Lower lobe of right lung (tissue), 2 donors: ENCODE results near the gene OSBPL8. TPM values are rescaled to one million over a fixed set of nuclear protein-coding genes. Genes with fewer than 3 reads are reported as not detected.

Experiments
- ATAC-seq, 2 donors: fragments of 200-7000 bp; cut with Tn5 transposase; one replicate each; pipeline ENCODE4 v1.9.1; 2020 to 2022; ENCODE audit warnings: mild to moderate bottlenecking in 2 of 2, moderate library complexity in 2 of 2
- DNase-seq: peaks from one replicate; pipeline ENCODE4 v3.0.0-alpha.2; 2020
- H3K27ac ChIP-seq: fragments of 200-600 bp; one replicate; pipeline ENCODE4 v1.8.0; 2022
- H3K27me3 ChIP-seq: fragments of 200-600 bp; one replicate; pipeline ENCODE4 v1.8.0; 2022; ENCODE audit warnings: low read depth
- H3K36me3 ChIP-seq: fragments of 200-600 bp; one replicate; pipeline ENCODE4 v1.8.0; 2022; ENCODE audit warnings: mild to moderate bottlenecking
- H3K4me1 ChIP-seq: fragments of 200-600 bp; one replicate; pipeline ENCODE4 v1.8.0; 2022
- H3K4me3 ChIP-seq: fragments of 200-600 bp; one replicate; pipeline ENCODE4 v1.8.0; 2022; ENCODE audit warnings: mild to moderate bottlenecking
- H3K9me3 ChIP-seq: fragments of 200-600 bp; one replicate; pipeline ENCODE4 v1.8.0; 2022
- CTCF ChIP-seq: fragments of 200-600 bp; IDR thresholded peaks from one replicate; pipeline ENCODE4 v1.8.0; 2022; ENCODE audit warnings: antibody characterized with exemption, mild to moderate bottlenecking
- intact Hi-C: fragments of 100-400 bp; cut with DNase I; formaldehyde crosslinking; loops from one replicate; pipeline ENCODE4 v1.11.0; 2022
- total RNA-seq: library from RNA; stranded (reverse); fragmentation: NEBNext Ultra II Directional; extraction: Animal tissue kit (Norgen Biotek cat#: 25700); gene quantifications from one replicate; pipeline ENCODE4 v1.2.1, GENCODE V29; 2021
- donor health status: DM: no; HTN: yes; CAD: no; lungs with severe emphysema.

Gene OSBPL8
- total RNA-seq, 1 donor from 2014 or later: 82.7 TPM

- no peak for TF ChIP-seq CTCF
- Histone ChIP-seq H3K4me1 (peaks cover 7% of the 10 kb centered on the region), H3K27ac (no peak overlapping the region), H3K9me3 (no peaks in the 10 kb centered on the region), H3K36me3 (no peaks in the 10 kb centered on the region), H3K4me3 (no peak overlapping the region), H3K27me3 (no peaks in the 10 kb centered on the region)
- intact Hi-C loops: no loop called here
- DNase-seq: no peak
- no peak for ATAC-seq
Measured at GRCh38 chr12:76464631-76465166, 94.9 kb downstream of the OSBPL8 start.

- ATAC-seq: no peak
- H3K9me3 ChIP-seq: no peaks in the 10 kb centered on the region
- H3K27ac ChIP-seq: no peak overlapping the region
- no peaks in the 10 kb centered on the region for H3K27me3 ChIP-seq
- intact Hi-C loops: no loop called here
- no peaks in the 10 kb centered on the region for H3K36me3 ChIP-seq
- DNase-seq: no peak
- H3K4me3 ChIP-seq: no peak overlapping the region
- peaks cover 7% of the 10 kb centered on the region for H3K4me1 ChIP-seq
- no peak for TF ChIP-seq CTCF
Measured at GRCh38 chr12:76462668-76463224, 96.8 kb downstream of the OSBPL8 start.

GRCh38 chr12:76460807-76461206 lies 98.8 kb downstream of the OSBPL8 start:
- no peak for ATAC-seq
- no peak for DNase-seq
- Histone ChIP-seq H3K9me3 (no peaks in the 10 kb centered on the region), H3K27ac (no peak overlapping the region), H3K4me3 (no peak overlapping the region), H3K4me1 (peaks cover 7% of the 10 kb centered on the region), H3K27me3 (no peaks in the 10 kb centered on the region), H3K36me3 (no peaks in the 10 kb centered on the region)
- intact Hi-C loops: no loop called here
- TF ChIP-seq CTCF: no peak

- DNase-seq (no peak), ATAC-seq (no peak)
- H3K4me3 ChIP-seq: no peak overlapping the region
- no peaks in the 10 kb centered on the region for H3K36me3 ChIP-seq
- no peak overlapping the region for H3K27ac ChIP-seq
- H3K27me3 ChIP-seq: no peaks in the 10 kb centered on the region
- intact Hi-C loops: no loop called here
- TF ChIP-seq CTCF: no peak
- peaks cover 7% of the 10 kb centered on the region for H3K4me1 ChIP-seq
- H3K9me3 ChIP-seq: no peaks in the 10 kb centered on the region
Measured at GRCh38 chr12:76457818-76458217, 101.8 kb downstream of the OSBPL8 start.

GRCh38 chr12:76457010-76457409 lies 102.6 kb downstream of the OSBPL8 start:
- H3K27ac ChIP-seq: no peak overlapping the region
- no peak for DNase-seq
- intact Hi-C loops: no loop called here
- peaks cover 7% of the 10 kb centered on the region for H3K4me1 ChIP-seq
- no peak overlapping the region for H3K4me3 ChIP-seq
- no peak for TF ChIP-seq CTCF
- peak in 1 of 2 donors; percentile 33 for ATAC-seq
- no peaks in the 10 kb centered on the region for H3K9me3 ChIP-seq
- H3K27me3 ChIP-seq: no peaks in the 10 kb centered on the region
- H3K36me3 ChIP-seq: no peaks in the 10 kb centered on the region
